HG02840 (cell line): ENCODE results near the gene C1QC.

Source experiments
- ATAC-seq: cut with Tn5 transposase; IDR thresholded peaks from one replicate; pipeline ENCODE4 v1.9.1; 2021; ENCODE audit warnings: mild to moderate bottlenecking, moderate library complexity, moderate number of reproducible peaks; ENCODE audit not compliant: unreplicated experiment, low FRiP score

C1QC gene

DNA sequence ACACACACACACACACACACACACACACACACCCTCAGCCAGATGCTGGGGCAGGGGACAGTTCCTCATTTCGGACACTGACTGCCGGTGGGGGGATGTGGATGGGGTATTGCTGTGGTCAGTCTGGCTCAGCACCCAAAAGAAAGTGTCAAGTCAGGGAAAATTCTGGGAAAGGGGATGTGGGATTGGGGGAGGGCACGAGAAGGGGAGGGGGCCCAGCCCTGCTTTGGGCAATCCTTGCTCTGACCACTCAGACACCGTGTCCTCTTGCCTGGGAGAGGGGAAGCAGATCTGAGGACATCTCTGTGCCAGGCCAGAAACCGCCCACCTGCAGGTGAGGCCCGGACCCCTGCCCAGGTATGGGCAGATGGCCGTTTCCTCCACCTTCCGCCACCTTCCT, at the start of gene C1QC:
C1QC (plus strand) TSS at position 253 of the 400 bp plus-strand sequence. CDS start 391 bp downstream, outside the sequence.
- ATAC-seq = no peak

DNA sequence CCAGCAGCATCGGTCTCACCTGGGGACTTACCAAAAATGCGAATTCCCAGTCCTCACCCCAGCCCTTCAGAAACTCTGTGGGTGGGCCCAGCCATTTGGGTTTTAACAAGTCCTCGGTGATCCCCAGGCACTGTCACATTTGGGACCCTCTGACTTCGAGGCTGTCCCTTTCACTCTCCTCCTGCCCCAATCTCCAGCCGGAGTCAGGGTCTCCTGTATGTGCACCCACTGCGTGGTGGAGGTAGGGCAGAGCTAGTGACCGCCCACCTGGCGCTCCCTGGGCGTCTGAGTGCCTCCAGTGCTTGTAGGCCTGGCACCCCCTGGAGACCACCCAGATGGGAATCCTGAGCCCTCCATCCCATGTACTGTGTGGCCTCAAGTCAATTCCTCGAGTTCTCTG, 49.0 kb upstream of the C1QC start:
- ATAC-seq = no peak

DNA sequence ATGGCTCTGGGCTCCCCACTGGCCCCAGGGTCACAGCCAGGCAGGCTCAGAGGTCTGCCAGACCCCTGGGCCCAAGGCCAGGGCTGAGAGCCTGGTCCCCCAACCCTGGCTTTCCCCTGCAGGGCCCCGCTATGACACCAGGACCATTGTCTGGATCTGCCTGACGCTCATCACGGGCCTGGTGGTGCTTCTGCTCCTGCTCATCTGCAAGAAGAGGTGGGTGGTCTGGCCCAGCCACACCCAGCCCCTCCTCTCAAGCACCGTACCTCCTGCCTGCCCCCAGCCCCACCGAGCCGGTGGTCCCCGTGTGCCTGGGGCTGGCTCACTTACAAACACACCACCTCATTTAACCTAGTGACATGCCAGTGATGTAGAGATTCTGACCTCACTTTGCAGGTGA, 48.3 kb upstream of the C1QC start:
- no peak for ATAC-seq

DNA sequence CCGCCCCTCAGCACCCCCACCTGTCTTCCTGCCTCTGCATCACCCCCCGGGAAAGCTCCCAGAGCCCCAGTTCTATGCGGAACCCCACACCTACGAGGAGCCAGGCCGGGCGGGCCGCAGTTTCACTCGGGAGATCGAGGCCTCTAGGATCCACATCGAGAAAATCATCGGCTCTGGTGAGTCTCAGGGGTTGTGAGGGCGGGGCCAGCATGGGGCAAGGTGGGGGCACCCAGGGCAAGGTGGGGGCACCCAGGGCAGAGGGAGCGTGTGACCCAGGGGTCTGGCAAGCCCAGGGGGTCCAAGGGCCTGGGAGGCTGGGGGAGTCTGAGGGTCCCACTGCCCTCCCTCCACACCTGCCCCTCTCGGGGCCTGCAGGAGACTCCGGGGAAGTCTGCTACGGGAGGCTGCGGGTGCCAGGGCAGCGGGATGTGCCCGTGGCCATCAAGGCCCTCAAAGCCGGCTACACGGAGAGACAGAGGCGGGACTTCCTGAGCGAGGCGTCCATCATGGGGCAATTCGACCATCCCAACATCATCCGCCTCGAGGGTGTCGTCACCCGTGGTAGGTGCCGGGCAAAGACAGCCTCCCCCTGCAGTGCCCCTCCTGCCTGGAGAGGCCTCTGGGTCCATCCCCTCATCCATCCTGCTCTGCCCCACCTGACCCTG, 46.0 kb upstream of the C1QC start:
- ATAC-seq = no peak

DNA sequence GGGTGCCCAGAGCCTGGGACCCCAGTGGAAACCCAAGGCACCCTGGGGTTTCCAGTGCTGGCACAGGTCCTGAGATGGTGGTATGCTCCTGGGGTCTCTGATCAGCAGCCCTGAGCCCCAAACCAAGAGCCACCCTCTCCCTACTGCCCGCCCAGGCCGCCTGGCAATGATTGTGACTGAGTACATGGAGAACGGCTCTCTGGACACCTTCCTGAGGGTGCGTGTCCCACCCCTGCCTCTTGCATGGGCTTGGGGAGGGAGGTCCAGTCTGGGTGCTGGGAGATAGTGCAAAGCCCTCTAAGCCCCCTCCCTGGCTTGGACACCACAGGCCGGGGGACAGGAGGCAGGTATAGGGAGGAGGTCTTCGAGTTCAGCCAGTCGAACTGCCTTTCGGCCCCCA, 45.4 kb upstream of the C1QC start:
- ATAC-seq = no peak

DNA sequence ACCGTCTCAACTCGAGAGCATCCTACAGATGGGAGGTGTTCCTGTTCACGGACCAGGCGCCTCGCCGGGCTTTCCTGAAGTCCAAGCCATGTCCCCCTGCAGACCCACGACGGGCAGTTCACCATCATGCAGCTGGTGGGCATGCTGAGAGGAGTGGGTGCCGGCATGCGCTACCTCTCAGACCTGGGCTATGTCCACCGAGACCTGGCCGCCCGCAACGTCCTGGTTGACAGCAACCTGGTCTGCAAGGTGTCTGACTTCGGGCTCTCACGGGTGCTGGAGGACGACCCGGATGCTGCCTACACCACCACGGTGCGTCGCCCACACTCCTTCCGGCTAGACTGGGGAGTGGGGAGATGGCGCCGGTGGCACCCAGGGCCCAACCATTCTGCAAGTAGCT, 44.7 kb upstream of the C1QC start:
- ATAC-seq = no peak

DNA sequence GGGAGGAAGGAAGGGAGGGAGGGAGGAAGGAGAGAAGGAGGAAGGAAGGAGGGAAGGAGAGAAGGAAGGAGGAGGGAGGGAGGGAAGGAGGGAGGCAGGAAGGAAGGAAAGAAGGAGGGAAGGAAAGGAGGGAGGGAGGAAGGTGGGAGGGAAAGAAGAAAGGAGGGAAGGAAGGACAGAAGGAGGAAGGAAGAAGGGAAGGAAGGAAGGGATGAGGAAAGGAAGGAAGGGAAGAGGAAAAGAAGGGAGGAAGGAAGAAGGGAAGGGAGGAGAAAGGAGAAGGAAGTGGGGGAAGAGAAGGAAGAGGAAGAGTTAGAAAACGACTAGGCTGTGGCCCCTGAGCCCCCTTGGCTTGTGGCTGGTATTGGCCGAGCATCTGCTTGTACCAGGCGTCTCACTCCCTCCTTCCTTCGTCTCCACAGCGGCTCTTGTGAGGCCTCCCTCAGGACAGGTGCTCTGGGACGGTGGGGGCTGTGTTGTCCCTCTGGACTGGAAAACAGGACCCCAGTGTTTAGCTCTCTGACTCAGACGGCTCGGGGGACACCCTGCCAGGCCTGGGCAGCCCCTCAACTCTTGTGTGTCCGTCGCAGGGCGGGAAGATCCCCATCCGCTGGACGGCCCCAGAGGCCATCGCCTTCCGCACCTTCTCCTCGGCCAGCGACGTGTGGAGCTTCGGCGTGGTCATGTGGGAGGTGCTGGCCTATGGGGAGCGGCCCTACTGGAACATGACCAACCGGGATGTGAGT, 43.2 kb upstream of the C1QC start:
- no peak for ATAC-seq

DNA sequence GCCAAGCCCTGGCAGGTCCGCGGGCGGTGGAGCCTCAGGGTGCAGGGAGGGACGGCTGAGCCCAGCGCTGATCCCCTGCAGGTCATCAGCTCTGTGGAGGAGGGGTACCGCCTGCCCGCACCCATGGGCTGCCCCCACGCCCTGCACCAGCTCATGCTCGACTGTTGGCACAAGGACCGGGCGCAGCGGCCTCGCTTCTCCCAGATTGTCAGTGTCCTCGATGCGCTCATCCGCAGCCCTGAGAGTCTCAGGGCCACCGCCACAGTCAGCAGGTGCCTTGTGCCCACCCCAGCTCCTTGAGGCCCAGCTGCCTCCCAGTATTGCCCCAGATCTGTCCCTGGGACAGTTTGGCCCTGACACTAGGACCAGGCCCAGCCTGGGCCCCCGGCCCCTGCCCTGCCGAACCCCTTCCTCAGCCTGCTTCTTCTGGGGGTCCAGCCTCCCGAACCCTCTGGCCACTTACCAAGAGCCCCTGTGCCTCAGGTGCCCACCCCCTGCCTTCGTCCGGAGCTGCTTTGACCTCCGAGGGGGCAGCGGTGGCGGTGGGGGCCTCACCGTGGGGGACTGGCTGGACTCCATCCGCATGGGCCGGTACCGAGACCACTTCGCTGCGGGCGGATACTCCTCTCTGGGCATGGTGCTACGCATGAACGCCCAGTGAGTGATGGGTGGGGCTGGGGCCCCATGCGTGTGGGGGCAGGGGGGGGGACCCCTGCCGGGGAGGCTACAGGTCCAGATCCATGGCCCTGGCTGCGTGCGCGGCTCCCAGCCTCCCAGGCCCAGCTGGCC, 42.4 kb upstream of the C1QC start:
- ATAC-seq = no peak

DNA sequence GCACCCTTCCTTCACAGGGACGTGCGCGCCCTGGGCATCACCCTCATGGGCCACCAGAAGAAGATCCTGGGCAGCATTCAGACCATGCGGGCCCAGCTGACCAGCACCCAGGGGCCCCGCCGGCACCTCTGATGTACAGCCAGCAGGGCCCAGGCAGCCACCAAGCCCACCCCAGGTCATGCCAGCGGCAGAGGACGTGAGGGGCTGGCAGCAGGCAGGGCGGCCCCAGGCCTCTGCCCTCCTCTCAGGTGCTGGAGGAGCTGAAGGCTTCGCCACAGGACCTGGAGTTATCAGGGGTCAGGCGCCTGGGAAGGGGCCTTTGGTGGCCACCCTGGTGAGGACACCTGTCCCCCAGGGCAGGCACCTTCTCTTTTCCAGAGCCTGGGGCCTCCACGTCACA, 41.8 kb upstream of the C1QC start:
- no peak for ATAC-seq

DNA sequence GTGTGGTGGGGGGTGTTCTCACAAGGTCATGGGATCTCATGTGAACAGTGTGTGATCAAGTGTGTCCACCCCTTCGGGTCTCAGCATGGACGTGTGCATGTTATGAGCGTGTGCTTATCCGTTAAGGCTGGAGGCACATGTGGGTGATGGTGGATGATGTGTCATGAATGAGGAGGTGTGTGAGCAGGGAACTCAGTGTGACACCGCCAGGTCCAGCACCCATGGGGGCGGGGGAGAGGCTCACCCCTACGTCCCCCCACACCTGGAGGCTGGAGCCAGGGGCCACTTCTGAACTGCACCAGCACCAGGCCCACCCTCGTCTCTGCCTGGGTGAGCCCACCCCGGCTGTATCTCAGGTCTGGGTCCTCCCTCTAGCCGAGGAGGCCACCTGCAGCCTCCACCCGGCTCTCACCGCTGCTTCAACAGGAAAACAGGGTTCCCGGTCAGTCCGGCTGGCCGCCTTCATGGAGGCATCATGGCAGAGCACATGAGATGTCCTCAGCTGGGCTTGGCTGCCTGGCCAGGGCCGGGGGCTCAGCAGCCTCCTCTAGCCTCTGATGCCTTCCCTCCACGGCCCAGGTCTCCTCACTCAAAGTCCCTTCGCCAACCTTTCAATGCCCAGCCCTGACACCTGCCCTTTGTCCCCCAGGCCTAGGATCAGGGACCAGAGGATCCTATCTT, 41.2 kb upstream of the C1QC start:
- no peak for ATAC-seq

DNA sequence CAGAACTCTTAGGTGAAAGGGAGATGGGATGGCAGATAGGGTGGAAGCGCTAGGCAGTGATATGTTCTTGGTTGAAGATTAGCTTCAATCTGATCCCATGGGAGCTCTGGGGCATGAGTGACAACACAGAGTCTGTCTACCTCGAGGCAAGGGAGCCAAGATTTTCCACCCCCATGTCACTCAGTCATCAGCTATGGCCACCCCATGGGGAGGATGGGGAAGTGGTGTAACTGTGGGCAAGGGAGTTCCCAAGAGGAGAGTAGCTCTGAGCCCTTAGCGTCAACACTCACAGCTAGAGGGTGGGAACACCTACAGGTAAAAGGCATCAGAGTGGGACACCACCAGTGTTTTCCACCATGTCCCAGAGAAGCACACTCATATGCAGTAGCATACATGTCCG, 37.3 kb upstream of the C1QC start:
- no peak for ATAC-seq

DNA sequence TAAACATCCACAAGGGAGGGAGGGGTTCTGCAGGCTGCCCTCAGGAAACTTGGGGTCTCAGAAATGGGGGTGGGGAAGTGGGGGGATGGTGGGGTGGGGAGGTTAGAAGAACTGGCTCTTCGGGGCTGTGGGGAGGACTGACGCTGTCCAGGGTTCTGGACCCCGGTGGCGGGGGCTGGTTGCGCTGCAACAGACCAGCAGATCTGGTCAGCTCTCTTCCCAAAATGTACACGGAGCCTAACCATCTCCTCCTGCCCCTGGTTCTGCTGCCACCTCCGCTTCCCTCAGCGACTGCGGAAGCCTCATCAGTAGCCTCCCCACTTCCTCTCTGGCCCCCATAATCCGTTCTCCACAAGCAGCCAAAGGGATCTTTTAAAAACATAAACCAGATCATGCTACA, 36.3 kb upstream of the C1QC start:
- ATAC-seq = no peak

DNA sequence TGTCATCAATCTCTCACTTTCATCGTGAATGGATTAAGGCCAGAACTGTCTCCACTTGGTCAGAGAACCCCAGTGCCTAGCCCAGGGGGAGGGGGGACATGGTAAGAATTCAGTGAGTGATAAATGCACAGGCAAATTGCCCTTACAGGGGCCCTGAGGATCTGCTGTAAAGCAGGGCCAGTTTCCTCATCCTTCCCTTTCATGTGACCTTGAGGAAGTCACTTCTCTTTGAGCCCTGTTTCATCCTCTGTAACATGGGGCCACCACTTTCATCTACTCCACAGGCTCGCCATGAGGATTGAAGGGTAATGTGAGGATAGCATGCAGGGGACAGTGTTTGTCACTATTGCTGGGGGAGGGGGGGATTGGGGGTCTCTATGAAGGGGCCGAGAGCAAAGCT, 35.1 kb upstream of the C1QC start:
- ATAC-seq = no peak

DNA sequence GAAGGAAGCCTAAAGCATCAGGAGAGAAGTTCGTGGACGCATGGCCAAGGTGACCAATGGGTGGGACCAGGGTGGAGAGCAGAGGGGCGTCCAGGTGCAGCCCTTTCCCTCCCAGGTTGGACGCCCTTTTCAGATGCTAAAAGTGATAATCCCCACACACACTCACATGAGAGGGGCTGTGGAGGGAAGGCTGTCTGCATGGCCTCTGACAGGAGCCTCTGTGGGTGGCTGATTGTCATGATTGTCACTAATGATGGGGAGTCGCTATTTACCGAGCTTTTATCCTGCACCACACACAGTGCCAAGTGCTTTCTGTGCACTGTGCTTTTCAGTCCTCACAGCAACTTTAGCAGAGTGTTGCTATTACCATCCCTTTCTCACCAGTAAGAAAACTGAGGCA, 34.1 kb upstream of the C1QC start:
- ATAC-seq = no peak

DNA sequence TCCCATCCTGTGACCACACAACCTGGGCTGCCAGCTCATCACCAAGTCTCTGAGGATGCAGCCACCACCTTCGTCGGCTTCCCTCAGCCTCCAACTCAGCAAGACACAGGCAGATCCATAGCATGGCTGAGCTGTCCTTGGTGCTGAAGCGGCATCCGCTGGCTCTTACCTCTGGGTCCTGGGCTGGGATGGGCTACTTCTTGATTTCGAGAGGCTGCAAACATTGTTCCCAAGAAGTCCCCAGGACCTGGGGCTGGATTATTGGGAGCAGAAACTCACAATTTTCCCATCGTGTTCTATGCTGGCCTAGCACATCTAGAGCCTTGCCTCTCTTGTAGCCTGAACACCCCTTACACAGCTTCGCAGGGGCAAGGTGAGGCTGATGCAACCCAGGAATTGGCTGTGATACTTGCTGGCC, 31.9 kb upstream of the C1QC start:
- ATAC-seq = no peak

DNA sequence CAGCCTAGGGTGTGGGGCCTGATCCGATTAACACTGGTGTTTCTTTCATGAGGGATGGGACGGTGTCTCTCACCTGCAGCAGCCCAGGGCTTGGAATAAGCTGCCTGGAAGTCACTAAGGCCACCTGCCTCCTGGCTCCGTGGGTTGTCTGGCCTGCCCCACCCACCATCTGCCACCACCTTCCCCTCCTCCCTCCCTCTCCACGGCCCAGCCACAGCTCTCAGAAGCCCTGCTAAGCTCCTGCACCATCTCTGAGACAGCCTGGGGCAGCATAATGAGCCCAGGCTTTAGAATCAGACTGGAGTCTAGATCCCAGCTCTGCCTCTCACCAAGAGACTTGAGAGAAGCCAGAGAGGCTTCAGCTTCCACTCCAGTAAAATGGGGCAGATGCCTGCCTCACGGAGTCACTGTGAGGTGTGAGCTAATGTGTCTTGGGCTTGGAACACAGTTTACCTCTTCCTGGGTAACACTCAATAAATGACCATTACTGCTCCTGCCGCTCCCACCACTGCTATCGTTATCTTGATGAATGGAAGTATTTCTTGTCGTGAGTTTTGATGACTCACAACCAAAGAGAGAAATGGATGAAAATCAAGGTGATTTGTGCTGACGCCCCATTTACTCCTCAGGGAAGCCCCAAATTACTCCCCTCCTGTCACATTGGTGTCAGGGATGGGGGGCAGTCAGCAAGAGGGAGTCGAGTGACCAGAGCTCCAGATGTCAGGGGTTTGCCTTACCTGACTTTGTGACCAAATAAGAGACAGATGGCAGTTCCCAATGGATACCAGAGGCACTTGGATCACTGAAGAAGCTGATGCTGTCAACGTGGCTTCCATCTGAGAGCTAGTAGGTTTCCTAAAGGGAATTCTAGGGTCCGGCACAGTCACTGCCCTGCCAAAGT, 30.5 kb upstream of the C1QC start:
- no peak for ATAC-seq

DNA sequence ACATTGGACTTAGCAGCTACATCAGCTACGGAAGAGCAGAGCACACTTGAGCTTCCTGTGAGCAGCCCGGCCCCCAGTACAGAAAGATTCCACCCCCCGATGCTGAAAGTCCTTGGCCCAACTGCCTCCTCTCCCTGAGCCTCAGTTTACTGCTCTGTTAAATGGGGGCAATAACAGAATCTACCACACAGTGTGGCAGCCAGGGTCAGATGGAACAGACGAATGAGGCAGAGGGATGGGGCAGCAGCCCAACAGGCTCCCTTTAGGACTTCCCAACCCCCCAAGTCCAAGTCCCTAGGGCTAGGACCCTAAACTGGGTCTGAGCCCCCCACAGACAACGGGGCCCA, 29.9 kb upstream of the C1QC start:
- no peak for ATAC-seq

DNA sequence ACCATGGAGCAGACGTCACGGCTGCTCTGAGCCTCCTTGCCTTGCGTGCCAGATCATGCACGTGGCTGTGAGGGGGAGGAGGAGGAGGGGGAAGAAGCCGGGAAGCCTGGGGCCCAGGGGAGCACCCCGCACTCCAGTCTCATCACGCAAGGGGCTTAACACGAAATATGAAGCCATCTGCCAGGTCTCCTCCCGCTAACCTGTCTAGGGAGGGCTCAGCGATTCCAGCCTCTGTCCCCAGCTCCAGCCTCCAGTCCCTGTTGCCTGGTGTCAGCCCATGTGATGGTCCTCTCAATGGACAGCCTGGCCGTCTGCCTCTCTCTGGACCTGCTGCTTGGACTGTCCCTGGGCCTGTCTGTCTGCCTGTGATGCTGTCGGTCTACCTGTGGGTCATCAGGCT, 29.5 kb upstream of the C1QC start:
- no peak for ATAC-seq

DNA sequence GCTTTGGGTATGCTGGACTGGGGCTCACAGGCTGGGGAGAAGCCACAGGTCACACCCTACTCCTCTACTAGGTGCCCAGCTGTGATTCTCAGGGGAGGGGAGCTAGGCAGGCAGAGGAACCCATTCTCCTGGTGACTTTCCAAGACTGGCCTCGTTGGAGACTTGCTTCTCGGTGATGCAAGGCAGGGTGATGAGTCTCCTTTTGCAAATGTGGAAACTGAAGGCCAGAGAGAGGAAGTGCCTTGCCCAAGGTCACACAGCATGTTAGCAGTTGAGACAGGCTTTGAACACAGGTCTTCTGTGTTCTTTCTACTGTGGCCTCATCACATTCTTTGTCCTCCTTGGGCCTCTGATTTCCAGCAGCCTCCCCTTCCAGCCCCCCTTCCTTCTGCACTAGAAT, 27.5 kb upstream of the C1QC start:
- no peak for ATAC-seq

DNA sequence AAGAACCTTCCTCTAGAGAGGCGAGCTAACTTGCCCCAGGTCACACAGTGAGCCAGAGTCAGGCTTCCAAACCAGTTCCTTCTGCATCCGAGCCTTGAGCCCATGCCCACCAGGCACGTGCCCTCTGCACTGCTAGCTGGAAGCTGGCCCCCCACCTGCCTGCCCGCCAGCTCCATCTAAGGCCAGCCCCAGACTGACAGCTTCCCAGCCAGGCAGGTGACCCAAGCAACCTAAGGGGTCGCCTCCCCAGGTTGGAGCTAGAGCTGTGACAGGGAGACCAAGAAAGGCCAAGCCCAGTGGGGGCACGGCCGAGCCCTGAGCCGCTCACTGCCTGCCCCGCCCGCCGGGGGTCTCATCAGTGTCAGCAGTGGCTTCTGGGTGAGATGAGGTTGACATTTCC, 26.9 kb upstream of the C1QC start:
- no peak for ATAC-seq
